ENCODE data around the gene DGKD. TPM values are rescaled to one million over a fixed set of nuclear protein-coding genes. Genes with fewer than 3 reads are reported as not detected.
"Not testable (repeated sequence)": the region's sequence is repeated elsewhere in the genome, so short reads cannot be mapped to it uniquely, and the experiment has no call there.

DGKD gene
- total RNA-seq, 1 experiment from 2014 or later: 52.0 TPM

DNA sequence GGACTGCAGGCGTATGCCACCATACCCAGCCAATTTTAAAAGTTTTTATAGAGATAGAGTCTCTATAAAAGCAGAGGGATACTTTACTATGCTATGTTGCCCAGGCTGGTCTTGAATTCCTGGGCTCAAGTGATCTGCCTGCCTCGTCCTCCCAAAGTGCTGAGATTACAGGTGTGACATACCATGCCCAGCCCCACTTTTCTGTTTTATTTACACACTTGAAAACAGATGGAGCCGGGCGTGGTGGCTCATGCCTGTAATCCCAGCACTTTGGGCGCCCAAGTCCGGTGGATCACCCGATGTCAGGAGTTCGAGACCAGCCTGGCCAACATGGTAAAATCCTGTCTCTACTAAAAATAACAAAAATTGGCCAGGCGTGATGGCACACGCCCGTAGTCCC, 20.5 kb downstream of the DGKD start:
- H3K9me3 ChIP-seq (ENCODE audit: control insufficient read depth in 1 of 2, insufficient read depth in 1 of 2, low read depth in 1 of 2, low read length in 2 of 2); BruUV-seq (replicated peaks); H3K27me3 ChIP-seq (ENCODE audit: insufficient read depth, low read length); intact Hi-C loops (cut with micrococcal nuclease); H3K9me2 ChIP-seq (ENCODE audit: insufficient read depth); CTCF ChIA-PET; H3K27ac ChIP-seq (ENCODE audit: low read depth, low read length); H3K9ac ChIP-seq (ENCODE audit: low read length); RAD21 ChIA-PET (ENCODE audit: low non-redundant PET in 1 of 2, low total read pairs in 2 of 2, uncharacterized antibody in 2 of 2, unreplicated experiment in 2 of 2); H2AFZ ChIP-seq (ENCODE audit: low read depth, low read length, poor library complexity, severe bottlenecking); H3K4me2 ChIP-seq (ENCODE audit: low read length); H3K4me1 ChIP-seq (ENCODE audit: control insufficient read depth in 1 of 2, insufficient read depth in 2 of 2, low read length in 2 of 2); DNase-seq (ENCODE audit: low read depth, low spot score); H3K4me3 ChIP-seq (replicated peaks in 1 of 2; ENCODE audit: low read depth in 1 of 2, low read length in 2 of 2); H4K20me1 ChIP-seq (ENCODE audit: insufficient read depth); ATAC-seq; POLR2A ChIA-PET: not testable (repeated sequence)
- H3K79me2 ChIP-seq (ENCODE audit: insufficient read depth, low read length): peaks cover 64% of the 10 kb centered on the region
- peaks cover 5 to 18% of the 10 kb centered on the region in 2 experiments; a peak in 2 of 4 replicates for H3K36me3 ChIP-seq (ENCODE audit: control insufficient read depth in 1 of 2, insufficient read depth in 2 of 2, low read length in 2 of 2)

DNA sequence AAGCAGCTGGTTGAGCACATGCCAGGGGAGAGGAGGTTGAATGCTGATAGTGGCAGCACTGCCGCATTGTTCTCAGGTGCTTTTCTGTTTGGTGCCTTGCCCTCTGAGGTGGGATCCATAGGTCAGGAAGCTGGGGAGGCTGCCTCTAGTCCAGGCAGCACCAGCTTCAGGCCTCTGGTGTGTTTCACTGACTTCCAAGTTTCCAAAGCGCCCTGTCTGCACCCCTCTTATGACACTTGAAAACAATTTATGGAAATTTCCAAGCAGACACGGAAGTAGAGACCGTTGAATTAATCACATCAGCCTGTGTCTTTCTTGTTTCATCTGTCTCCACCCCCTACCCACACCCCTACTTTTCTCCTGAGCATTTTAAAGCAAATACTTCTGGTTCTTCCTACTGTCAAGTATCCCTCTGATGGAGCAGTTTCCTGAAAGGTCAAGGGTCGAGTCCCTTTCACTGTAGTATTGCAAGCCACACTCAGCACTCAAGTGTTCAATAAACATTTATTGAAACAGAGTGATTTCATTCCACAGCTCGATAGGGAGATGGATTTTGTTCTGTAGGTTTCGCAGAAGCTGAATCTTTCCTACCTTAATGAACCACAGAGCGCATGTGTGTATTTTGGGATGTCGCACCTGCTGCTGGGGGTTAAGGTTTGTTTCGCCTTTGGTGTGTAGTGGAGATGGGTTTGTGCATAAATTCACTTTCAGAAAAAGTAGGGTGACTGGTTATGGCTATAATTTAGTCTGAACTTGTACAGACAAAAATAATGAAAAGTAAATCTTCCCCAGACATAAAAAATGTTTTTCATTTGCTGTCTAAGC, 21.4 kb downstream of the DGKD start:
- H3K4me1 ChIP-seq (ENCODE audit: control insufficient read depth in 1 of 2, insufficient read depth in 2 of 2, low read length in 2 of 2): no peaks in the 10 kb centered on the region
- RAD21 ChIA-PET (ENCODE audit: low non-redundant PET in 1 of 2, low total read pairs in 2 of 2, uncharacterized antibody in 2 of 2, unreplicated experiment in 2 of 2): no interaction called here
- intact Hi-C loops (cut with micrococcal nuclease): no loop called here
- H3K4me3 ChIP-seq (replicated peaks in 1 of 2; ENCODE audit: low read depth in 1 of 2, low read length in 2 of 2): no peak overlapping the region
- no TSS peak for BruUV-seq (replicated peaks)
- ATAC-seq (no peak), DNase-seq (ENCODE audit: low read depth, low spot score) (no peak)
- H2AFZ ChIP-seq (ENCODE audit: low read depth, low read length, poor library complexity, severe bottlenecking): no peak overlapping the region
- H3K79me2 ChIP-seq (ENCODE audit: insufficient read depth, low read length): peaks cover 63% of the 10 kb centered on the region
- H3K9me3 ChIP-seq (ENCODE audit: control insufficient read depth in 1 of 2, insufficient read depth in 1 of 2, low read depth in 1 of 2, low read length in 2 of 2): no peaks in the 10 kb centered on the region
- no peak overlapping the region for H3K4me2 ChIP-seq (ENCODE audit: low read length)
- H3K9me2 ChIP-seq (ENCODE audit: insufficient read depth): no peaks in the 10 kb centered on the region
- H3K9ac ChIP-seq (ENCODE audit: low read length): no peak overlapping the region
- CTCF ChIA-PET: no interaction called here
- H3K36me3 ChIP-seq (ENCODE audit: control insufficient read depth in 1 of 2, insufficient read depth in 2 of 2, low read length in 2 of 2): peaks cover 5 to 18% of the 10 kb centered on the region in 2 experiments; a peak in 2 of 4 replicates
- no peak overlapping the region for H3K27ac ChIP-seq (ENCODE audit: low read depth, low read length)
- TF ChIP-seq, protein P1, sequence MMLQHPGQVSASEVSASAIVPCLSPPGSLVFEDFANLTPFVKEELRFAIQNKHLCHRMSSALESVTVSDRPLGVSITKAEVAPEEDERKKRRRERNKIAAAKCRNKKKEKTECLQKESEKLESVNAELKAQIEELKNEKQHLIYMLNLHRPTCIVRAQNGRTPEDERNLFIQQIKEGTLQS (IDR thresholded peaks at IDR 0.05): no peak
- no peak for TF ChIP-seq MAX (IDR thresholded peaks at IDR 0.05)
- TF ChIP-seq ELF1 (IDR thresholded peaks at IDR 0.05; ENCODE audit: borderline replicate concordance, low read depth): no peak
- no peak for TF ChIP-seq POLR2A (IDR thresholded peaks at IDR 0.05; ENCODE audit: borderline replicate concordance, extremely low read depth, insufficient read depth, insufficient read length)
- H4K20me1 ChIP-seq (ENCODE audit: insufficient read depth): 0 out of 2 replicates have a peak, but pooled peaks cover 3% of the 10 kb centered on the region
- POLR2A ChIA-PET: no interaction called here
- no peaks in the 10 kb centered on the region for H3K27me3 ChIP-seq (ENCODE audit: insufficient read depth, low read length)
